ENCODE measurements around the gene CSH1. TPM values are rescaled to one million over a fixed set of nuclear protein-coding genes. Genes with fewer than 3 reads are reported as not detected.
"Not testable (repeated sequence)": the region's sequence is repeated elsewhere in the genome, so short reads cannot be mapped to it uniquely, and the experiment has no call there.

The CSH1 gene
- total RNA-seq, 4 donors from 2014 or later = not detected

GRCh38 chr17:63919311-63919723 lies 22.9 kb upstream of the CSH1 start:
- no peak for DNase-seq
- no peaks in the 10 kb centered on the region for H3K36me3 ChIP-seq
- 45 to 53% methylated on average over 4 to 8 of the region's 8 CpGs for WGBS, 2 donors

GRCh38 chr17:63918789-63919305 lies 22.5 kb upstream of the CSH1 start, which contains the start of gene GH1:
Gene GH1, minus strand, starts transcription at chr17:63918839. Its CDS starts 63 bp downstream, at chr17:63918776.
- not testable (repeated sequence) for H3K27ac ChIP-seq, H3K9me3 ChIP-seq, H3K4me1 ChIP-seq, DNase-seq, H3K4me3 ChIP-seq, H3K36me3 ChIP-seq
- WGBS, 2 donors = 38 to 53% methylated on average over 6 to 9 of the region's 10 CpGs
- intact Hi-C loops (cut with DNase I) = loop anchor here (10.0 kb wide), 1 partner anchor 216 kb away; the partner anchor contains the start of gene ERN1
- peaks cover 0 to 14% (median 0%) of the 10 kb centered on the region in 4 donors for H3K27me3 ChIP-seq

More at GRCh38 chr17:63919311-63919723, 22.9 kb upstream of the CSH1 start:
- peaks cover 0 to 14% (median 0%) of the 10 kb centered on the region in 4 donors for H3K27me3 ChIP-seq
- peaks cover 0 to 5% (median 0%) of the 10 kb centered on the region in 3 donors for H3K4me1 ChIP-seq
- no peak overlapping the region for H3K4me3 ChIP-seq
- no peaks in the 10 kb centered on the region for H3K9me3 ChIP-seq
- intact Hi-C loops (cut with DNase I) = loop anchor here (10.0 kb wide), 1 partner anchor 215 kb away; the partner anchor contains the start of gene ERN1
- no peak overlapping the region for H3K27ac ChIP-seq
- TF ChIP-seq POLR2A (IDR thresholded peaks at IDR 0.05) = no peak
- peak; percentile 93 to 96 (median 94) for TF ChIP-seq CTCF (IDR thresholded peaks at IDR 0.05)

- intact Hi-C loops (cut with DNase I) = loop anchor here (10.0 kb wide), 1 partner anchor 216 kb away; the partner anchor contains the start of gene ERN1
- Histone ChIP-seq H3K4me3 (no peak overlapping the region), H3K36me3 (no peaks in the 10 kb centered on the region), H3K27me3 (peaks cover 0 to 14% (median 0%) of the 10 kb centered on the region in 4 donors), H3K9me3 (no peaks in the 10 kb centered on the region), H3K4me1 (peaks cover 0 to 5% (median 0%) of the 10 kb centered on the region in 3 donors), H3K27ac (no peak overlapping the region)
- no peak for DNase-seq
- TF ChIP-seq POLR2A (IDR thresholded peaks at IDR 0.05) = no peak
- TF ChIP-seq CTCF (IDR thresholded peaks at IDR 0.05) = no peak
- 53 to 83% methylated on average over 1 to 4 of the region's 10 CpGs for WGBS, 2 donors
Measured at GRCh38 chr17:63918305-63918704, 21.9 kb upstream of the CSH1 start.

GRCh38 chr17:63917646-63918045 lies 21.3 kb upstream of the CSH1 start:
- no peak overlapping the region for H3K4me3 ChIP-seq
- WGBS, 2 donors = 41 to 68% methylated on average over 3 to 13 of the region's 13 CpGs
- no peaks in the 10 kb centered on the region for H3K9me3 ChIP-seq
- H3K27me3 ChIP-seq = peaks cover 0 to 14% (median 0%) of the 10 kb centered on the region in 4 donors
- peaks cover 0 to 5% (median 0%) of the 10 kb centered on the region in 3 donors for H3K4me1 ChIP-seq
- H3K36me3 ChIP-seq = no peaks in the 10 kb centered on the region
- H3K27ac ChIP-seq = no peak overlapping the region
- TF ChIP-seq CTCF (IDR thresholded peaks at IDR 0.05) = no peak
- no peak for DNase-seq
- intact Hi-C loops (cut with DNase I) = loop anchor here (10.0 kb wide), 1 partner anchor 217 kb away; the partner anchor contains the start of gene ERN1

GRCh38 chr17:63917206-63917605 lies 20.8 kb upstream of the CSH1 start:
- not testable (repeated sequence) for H3K36me3 ChIP-seq, H3K9me3 ChIP-seq, H3K4me3 ChIP-seq, DNase-seq, H3K27ac ChIP-seq, H3K4me1 ChIP-seq
- intact Hi-C loops (cut with DNase I) = loop anchor here (10.0 kb wide), 1 partner anchor 218 kb away; the partner anchor contains the start of gene ERN1
- H3K27me3 ChIP-seq = peaks cover 0 to 14% (median 0%) of the 10 kb centered on the region in 4 donors
- WGBS, 2 donors = 88 to 90% methylated on average over 8 of the region's 11 CpGs

- no peak for DNase-seq
- H3K4me1 ChIP-seq = peaks cover 0 to 5% (median 0%) of the 10 kb centered on the region in 3 donors
- no peak for TF ChIP-seq POLR2A (IDR thresholded peaks at IDR 0.05)
- no peak for TF ChIP-seq CTCF (IDR thresholded peaks at IDR 0.05)
Measured at GRCh38 chr17:63916566-63917185, 20.3 kb upstream of the CSH1 start.

GRCh38 chr17:63915753-63916152 lies 19.4 kb upstream of the CSH1 start:
- intact Hi-C loops (cut with DNase I) = loop anchor here (10.0 kb wide), 1 partner anchor 219 kb away; the partner anchor contains the start of gene ERN1
- H3K27ac ChIP-seq, H3K4me3 ChIP-seq, H3K4me1 ChIP-seq, DNase-seq, H3K36me3 ChIP-seq, H3K9me3 ChIP-seq: not testable (repeated sequence)
- 76 to 84% methylated on average over 9 to 10 of the region's 10 CpGs for WGBS, 2 donors
- peaks cover 0 to 28% (median 0%) of the 10 kb centered on the region in 4 donors for H3K27me3 ChIP-seq

More at GRCh38 chr17:63916566-63917185, 20.3 kb upstream of the CSH1 start:
- intact Hi-C loops (cut with DNase I) = loop anchor here (10.0 kb wide), 1 partner anchor 218 kb away; the partner anchor contains the start of gene ERN1
- Histone ChIP-seq H3K36me3 (no peaks in the 10 kb centered on the region), H3K27ac (no peak overlapping the region), H3K27me3 (peaks cover 0 to 19% (median 0%) of the 10 kb centered on the region in 4 donors), H3K4me3 (no peak overlapping the region), H3K9me3 (no peaks in the 10 kb centered on the region)
- WGBS, 2 donors = 77 to 80% methylated on average over 10 to 12 of the region's 12 CpGs
